GM19025 (cell line): ENCODE data around the gene ADORA1.

ENCODE experiments used
- ATAC-seq: cut with Tn5 transposase; IDR thresholded peaks from one replicate; pipeline ENCODE4 v1.9.1; 2021; ENCODE audit warnings: mild to moderate bottlenecking, low read depth, moderate library complexity; ENCODE audit not compliant: unreplicated experiment

The ADORA1 gene

GRCh38 chr1:203181586-203182386, 54.3 kb downstream of the ADORA1 start:
- no peak for ATAC-seq

- no peak for ATAC-seq
Observed at GRCh38 chr1:203182387-203182953, 54.9 kb downstream of the ADORA1 start.

- no peak for ATAC-seq
Observed at GRCh38 chr1:203183828-203184227, 56.3 kb downstream of the ADORA1 start.

GRCh38 chr1:203184467-203184866, 56.9 kb downstream of the ADORA1 start:
- ATAC-seq: no peak

- ATAC-seq: no peak
Observed at GRCh38 chr1:203185061-203185461, 57.5 kb downstream of the ADORA1 start.

- no peak for ATAC-seq
Observed at GRCh38 chr1:203185585-203185984, 58.1 kb downstream of the ADORA1 start.

GRCh38 chr1:203186091-203186445, 58.5 kb downstream of the ADORA1 start:
- ATAC-seq: no peak

GRCh38 chr1:203186446-203187303, 59.1 kb downstream of the ADORA1 start, which contains the start of gene CHI3L1:
TSS of gene CHI3L1 (minus strand) at chr1:203186704. CDS start at chr1:203186623, 81 bp downstream.
- ATAC-seq: no peak

GRCh38 chr1:203187304-203187685, 59.8 kb downstream of the ADORA1 start:
- no peak for ATAC-seq

- ATAC-seq: no peak
Observed at GRCh38 chr1:203187689-203188264, 60.3 kb downstream of the ADORA1 start.

GRCh38 chr1:203188686-203189232, 61.2 kb downstream of the ADORA1 start:
- no peak for ATAC-seq

- no peak for ATAC-seq
Observed at GRCh38 chr1:203189951-203190352, 62.4 kb downstream of the ADORA1 start.

- ATAC-seq: no peak
Observed at GRCh38 chr1:203190949-203191348, 63.4 kb downstream of the ADORA1 start.

GRCh38 chr1:203196371-203196770, 68.8 kb downstream of the ADORA1 start:
- ATAC-seq: no peak

GRCh38 chr1:203197625-203198024, 70.1 kb downstream of the ADORA1 start:
- ATAC-seq: no peak

GRCh38 chr1:203199002-203199401, 71.5 kb downstream of the ADORA1 start:
- no peak for ATAC-seq

GRCh38 chr1:203199481-203199815, 71.9 kb downstream of the ADORA1 start:
- ATAC-seq: no peak

- no peak for ATAC-seq
Observed at GRCh38 chr1:203199816-203200571, 72.5 kb downstream of the ADORA1 start.

- no peak for ATAC-seq
Observed at GRCh38 chr1:203200916-203201315, 73.4 kb downstream of the ADORA1 start.
